Bronchial epithelial cell (primary cell): ENCODE data around the gene CHAD. TPM values are rescaled to one million over a fixed set of nuclear protein-coding genes. Genes with fewer than 3 reads are reported as not detected.
"Not testable (repeated sequence)": the region's sequence is repeated elsewhere in the genome, so short reads cannot be mapped to it uniquely, and the experiment has no call there.

ENCODE experiments used
- DNase-seq: peaks from one replicate; pipeline ENCODE4 v3.0.0-alpha.2; 2010; ENCODE audit warnings: low read depth
- FAIRE-seq: peaks from 2 replicates; lab custom pipeline; 2011; peaks lifted over from hg19 to GRCh38; lab: Jason Lieb, UNC
- H3K27me3 ChIP-seq: 2 replicates; pipeline ENCODE4 v1.5.1; 2011; ENCODE audit warnings: low read length; ENCODE audit not compliant: control insufficient read depth, insufficient read depth
- H3K36me3 ChIP-seq: 2 replicates; pipeline ENCODE4 v1.5.1; 2011; ENCODE audit warnings: low read length; ENCODE audit not compliant: control insufficient read depth, insufficient read depth
- H3K4me3 ChIP-seq: 2 replicates; pipeline ENCODE4 v1.5.1; 2011; ENCODE audit warnings: mild to moderate bottlenecking, low read depth, low read length, control low read depth
- total RNA-seq: library from RNA; depleted of rRNA; stranded (reverse); fragments of >200 nt; gene quantifications from 2 replicates; pipeline ENCODE4 v1.2.1, GENCODE V29; 2014
- TF ChIP-seq, protein P1 (sequence below): IDR thresholded peaks from 2 replicates; pipeline ENCODE4 v1.5.1; 2011; ENCODE audit warnings: mild to moderate bottlenecking, moderate library complexity, low read length, control low read depth, inconsistent platforms; ENCODE audit not compliant: insufficient read depth, severe bottlenecking

The CHAD gene
- total RNA-seq, 1 donor from 2014 or later = not detected

DNA sequence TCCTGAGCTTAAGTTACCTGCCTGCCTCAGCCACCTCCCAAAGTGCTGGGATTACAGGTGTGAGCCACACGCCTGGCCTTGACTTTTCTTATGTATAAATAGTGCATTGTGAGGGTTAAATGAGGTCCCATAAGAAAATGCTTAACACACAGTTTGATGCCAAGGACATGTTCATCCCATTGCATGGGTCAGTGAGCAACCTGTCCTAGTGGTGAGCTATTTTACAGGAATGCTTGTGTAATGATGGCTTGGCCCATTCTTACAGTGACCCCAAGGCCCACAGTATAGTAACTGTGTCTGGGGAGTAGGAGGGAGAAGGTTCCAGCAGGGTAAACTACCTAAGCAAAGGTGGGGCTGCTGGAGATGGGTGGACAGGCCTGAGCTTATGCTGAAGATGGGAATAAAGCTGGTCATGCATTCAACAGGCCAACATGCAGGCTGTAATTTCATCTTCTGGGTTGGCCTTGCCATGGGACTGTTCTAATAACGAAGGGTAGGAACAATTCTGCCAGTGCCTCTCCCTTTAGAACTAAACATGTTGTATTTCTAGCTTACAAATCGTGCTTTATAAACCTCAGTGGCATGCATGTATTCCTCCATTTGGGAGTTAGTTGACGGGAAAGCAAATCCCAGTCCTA is 36.4 kb downstream of the CHAD start:
- TF ChIP-seq, protein P1, sequence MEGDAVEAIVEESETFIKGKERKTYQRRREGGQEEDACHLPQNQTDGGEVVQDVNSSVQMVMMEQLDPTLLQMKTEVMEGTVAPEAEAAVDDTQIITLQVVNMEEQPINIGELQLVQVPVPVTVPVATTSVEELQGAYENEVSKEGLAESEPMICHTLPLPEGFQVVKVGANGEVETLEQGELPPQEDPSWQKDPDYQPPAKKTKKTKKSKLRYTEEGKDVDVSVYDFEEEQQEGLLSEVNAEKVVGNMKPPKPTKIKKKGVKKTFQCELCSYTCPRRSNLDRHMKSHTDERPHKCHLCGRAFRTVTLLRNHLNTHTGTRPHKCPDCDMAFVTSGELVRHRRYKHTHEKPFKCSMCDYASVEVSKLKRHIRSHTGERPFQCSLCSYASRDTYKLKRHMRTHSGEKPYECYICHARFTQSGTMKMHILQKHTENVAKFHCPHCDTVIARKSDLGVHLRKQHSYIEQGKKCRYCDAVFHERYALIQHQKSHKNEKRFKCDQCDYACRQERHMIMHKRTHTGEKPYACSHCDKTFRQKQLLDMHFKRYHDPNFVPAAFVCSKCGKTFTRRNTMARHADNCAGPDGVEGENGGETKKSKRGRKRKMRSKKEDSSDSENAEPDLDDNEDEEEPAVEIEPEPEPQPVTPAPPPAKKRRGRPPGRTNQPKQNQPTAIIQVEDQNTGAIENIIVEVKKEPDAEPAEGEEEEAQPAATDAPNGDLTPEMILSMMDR = no peak
- Histone ChIP-seq H3K27me3 (no peaks in the 10 kb centered on the region), H3K4me3 (no peak overlapping the region), H3K36me3 (peaks cover 2% of the 10 kb centered on the region)
- FAIRE-seq (no peak), DNase-seq (no peak)

DNA sequence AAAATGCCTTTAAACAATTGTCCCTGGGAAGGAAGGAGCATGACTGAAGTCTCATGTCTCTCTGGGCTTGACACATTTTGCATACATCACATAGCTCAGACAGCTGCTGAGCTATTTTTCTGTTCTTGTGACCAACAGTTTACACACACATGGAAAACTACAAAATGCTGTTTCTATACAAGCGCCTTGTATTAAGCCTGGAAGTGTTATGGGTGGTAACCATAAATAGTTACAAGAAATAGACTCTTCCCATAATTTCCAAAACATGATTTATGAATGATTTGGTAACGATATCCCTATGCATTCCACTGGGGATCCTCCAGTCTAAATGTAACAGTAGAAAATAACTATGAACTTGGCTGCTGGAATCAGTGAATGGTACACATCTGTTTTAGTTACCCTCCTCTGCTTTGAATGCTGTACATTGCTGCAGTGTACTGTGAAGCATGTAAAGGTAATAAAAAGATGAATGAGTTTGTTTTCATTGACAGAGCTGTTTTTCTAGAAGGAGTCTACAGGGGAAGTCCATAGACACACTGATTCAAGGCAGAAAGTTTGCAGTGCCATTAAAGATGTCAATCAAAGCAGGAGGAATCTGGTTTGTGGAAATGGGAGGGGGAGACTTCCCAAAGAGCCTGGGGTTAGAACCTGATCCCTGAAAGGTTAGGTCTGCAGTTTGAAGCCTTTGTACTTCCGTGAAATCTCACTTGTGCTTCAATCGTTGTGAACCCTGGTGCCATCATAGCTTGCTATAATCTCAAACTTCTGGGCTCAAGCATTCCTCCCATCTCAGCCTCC is 37.7 kb downstream of the CHAD start:
- FAIRE-seq = no peak
- no peak for DNase-seq

DNA sequence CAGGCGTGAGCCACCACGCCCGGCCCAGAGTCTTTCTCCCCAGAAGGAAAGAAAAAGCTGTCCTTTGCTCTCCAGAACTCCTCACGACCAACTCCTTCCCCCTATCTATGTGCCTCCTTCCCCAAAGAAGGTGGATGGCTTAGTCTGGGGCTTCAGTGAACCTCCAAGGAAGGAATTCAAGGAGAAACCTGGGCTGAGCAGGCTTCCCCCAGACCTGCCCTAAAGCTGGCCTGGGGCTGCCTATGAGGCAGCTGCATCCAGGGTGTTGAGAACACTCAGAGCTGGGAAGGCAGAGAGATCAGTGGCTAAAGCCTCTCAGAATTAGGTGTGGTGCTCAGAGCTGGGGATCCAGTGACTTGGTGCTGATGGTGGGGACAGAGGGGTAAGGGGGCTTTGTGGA is 38.9 kb downstream of the CHAD start:
- FAIRE-seq (no peak), DNase-seq (no peak)
- Histone ChIP-seq H3K36me3 (peaks cover 2% of the 10 kb centered on the region), H3K4me3 (no peak overlapping the region), H3K27me3 (no peaks in the 10 kb centered on the region)
- TF ChIP-seq, protein P1 = no peak

More for the DNA sequence above, 37.7 kb downstream of the CHAD start:
- Histone ChIP-seq H3K27me3 (no peaks in the 10 kb centered on the region), H3K36me3 (peaks cover 2% of the 10 kb centered on the region), H3K4me3 (no peak overlapping the region)
- TF ChIP-seq, protein P1 = no peak

DNA sequence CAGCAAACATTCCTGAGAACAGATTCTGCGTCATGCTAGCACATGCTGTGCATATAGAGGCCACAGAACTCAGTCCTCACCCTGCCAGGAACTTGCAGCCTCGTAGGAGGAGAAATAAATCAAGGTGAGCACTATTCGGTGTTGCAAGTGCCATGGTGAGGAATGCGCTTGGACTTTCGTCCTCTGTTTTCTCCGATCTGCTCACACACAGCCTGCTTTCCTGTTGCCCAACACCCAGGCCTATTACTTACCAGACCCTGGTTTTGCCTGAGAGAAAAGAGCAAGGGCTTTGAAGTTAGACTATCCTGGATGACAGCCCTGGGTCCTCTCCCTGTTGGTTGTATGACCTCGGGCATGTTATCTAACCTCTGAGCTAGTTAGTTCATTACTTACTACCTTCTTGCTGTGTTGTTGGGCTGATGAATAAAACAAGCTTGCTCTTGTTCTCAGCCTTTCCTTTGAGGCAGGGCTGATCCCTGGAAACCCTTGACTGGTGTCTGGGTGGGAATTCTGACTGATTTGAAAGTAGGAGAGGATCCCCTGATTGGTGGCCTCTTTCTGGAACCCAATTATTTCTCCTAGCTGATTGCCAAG is 39.8 kb downstream of the CHAD start:
- H3K4me3 ChIP-seq = no peak overlapping the region

DNA sequence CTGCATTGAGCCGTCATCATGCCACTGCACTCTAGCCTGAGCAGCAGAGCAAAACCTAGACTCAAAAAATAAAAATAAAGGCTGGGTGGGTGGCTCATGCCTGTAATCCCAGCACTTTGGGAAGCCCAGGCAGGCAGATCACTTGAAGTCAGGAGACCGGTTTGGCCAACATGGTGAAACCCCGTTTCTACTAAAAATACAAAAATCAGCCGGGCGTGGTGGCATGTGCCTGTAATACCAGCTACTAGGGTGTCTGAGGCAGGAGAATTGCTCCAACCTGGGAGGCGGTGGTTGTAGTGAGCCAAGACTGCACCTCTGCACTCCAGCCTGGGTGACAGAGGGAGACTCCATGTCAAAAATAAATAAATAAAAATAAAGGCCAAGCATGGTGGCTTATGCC is 40.6 kb downstream of the CHAD start:
- FAIRE-seq, H3K4me3 ChIP-seq, H3K36me3 ChIP-seq, DNase-seq, H3K27me3 ChIP-seq: not testable (repeated sequence)

More for the DNA sequence above, 39.8 kb downstream of the CHAD start:
- FAIRE-seq (peak; percentile 7), DNase-seq (peak; percentile 96)
- Histone ChIP-seq H3K36me3 (peaks cover 2% of the 10 kb centered on the region), H3K27me3 (no peaks in the 10 kb centered on the region)
- TF ChIP-seq, protein P1 = no peak
